HG02852 (cell line): ENCODE data around the gene DOK3.

Experiments used
- ATAC-seq: cut with Tn5 transposase; IDR thresholded peaks from one replicate; pipeline ENCODE4 v1.9.1; 2021; ENCODE audit warnings: mild to moderate bottlenecking, moderate library complexity; ENCODE audit not compliant: unreplicated experiment

DOK3 gene

GRCh38 chr5:177469750-177470525, 39.7 kb downstream of the DOK3 start:
- ATAC-seq, result no peak

GRCh38 chr5:177468685-177469628, 40.7 kb downstream of the DOK3 start:
- no peak for ATAC-seq

GRCh38 chr5:177468329-177468684, 41.3 kb downstream of the DOK3 start:
- no peak for ATAC-seq

GRCh38 chr5:177467436-177467835, 42.2 kb downstream of the DOK3 start:
- no peak for ATAC-seq

- ATAC-seq, result no peak
Observed at GRCh38 chr5:177466861-177467260, 42.8 kb downstream of the DOK3 start.

GRCh38 chr5:177465044-177465443, 44.6 kb downstream of the DOK3 start:
- ATAC-seq, result no peak

- ATAC-seq, result no peak
Observed at GRCh38 chr5:177462021-177462670, 47.5 kb downstream of the DOK3 start.

GRCh38 chr5:177459819-177460628, 49.6 kb downstream of the DOK3 start:
- ATAC-seq, result no peak

GRCh38 chr5:177459357-177459756, 50.3 kb downstream of the DOK3 start:
- no peak for ATAC-seq

GRCh38 chr5:177458912-177459350, 50.7 kb downstream of the DOK3 start:
- no peak for ATAC-seq

GRCh38 chr5:177457852-177458681, 51.6 kb downstream of the DOK3 start:
- ATAC-seq, result no peak

- peak; percentile 36 for ATAC-seq
Observed at GRCh38 chr5:177456976-177457851, 52.4 kb downstream of the DOK3 start.

- ATAC-seq, result no peak
Observed at GRCh38 chr5:177456591-177456964, 53.0 kb downstream of the DOK3 start.

GRCh38 chr5:177455661-177456590, 53.7 kb downstream of the DOK3 start:
- ATAC-seq, result peak; percentile 11

- peak; percentile 53 for ATAC-seq
Observed at GRCh38 chr5:177455036-177455660, 54.5 kb downstream of the DOK3 start.

- peak; percentile 35 for ATAC-seq
Observed at GRCh38 chr5:177454397-177455035, 55.1 kb downstream of the DOK3 start.
